IMR-90 (cell line): ENCODE measurements around the gene TOR4A. TPM values are rescaled to one million over a fixed set of nuclear protein-coding genes. Genes with fewer than 3 reads are reported as not detected.

Experiments
- ATAC-seq: fragments of 200-7000 bp; cut with Tn5 transposase; 2 replicates; pipeline ENCODE4 v1.9.1; 2020; ENCODE audit warnings: low read depth, mild to moderate bottlenecking, moderate library complexity
- BruUV-seq: library from RNA; stranded (reverse); fragments of 400-500 nt; replicated peaks from 2 replicates; lab custom pipeline; 2021; lab: Mats Ljungman, UMichigan
- CTCF ChIA-PET: fragments of 300-600 bp; formaldehyde crosslinking; extraction: SDS; loops from one replicate; lab custom pipeline; 2021; ENCODE audit warnings: antibody characterized with exemption; lab: Yijun Ruan, JAX
- POLR2A ChIA-PET: fragments of 300-600 bp; sonication (Branson Sonifier 250); formaldehyde crosslinking; loops from one replicate; lab custom pipeline; 2022; ENCODE audit warnings: antibody characterized with exemption; ENCODE audit not compliant: unreplicated experiment; lab: Charles Lee
- DNase-seq: peaks from one replicate; pipeline ENCODE4 v3.0.0; 2013
- H2AFZ ChIP-seq: replicated peaks from 2 replicates; pipeline ENCODE3; 2013; ENCODE audit warnings: low read length, mild to moderate bottlenecking; ENCODE audit not compliant: poor library complexity
- H2AK5ac ChIP-seq: 2 replicates; pipeline ENCODE4 v1.6.1; 2013; ENCODE audit warnings: low read depth, low read length, inconsistent platforms
- H2AK9ac ChIP-seq: replicated peaks from 2 replicates; pipeline ENCODE3; 2013; ENCODE audit warnings: mild to moderate bottlenecking, low read depth, low read length, moderate library complexity; ENCODE audit not compliant: poor library complexity
- H2BK120ac ChIP-seq: 2 replicates; pipeline ENCODE4 v1.6.1; 2013; ENCODE audit warnings: low read depth, low read length, inconsistent platforms
- H2BK15ac ChIP-seq: 3 replicates; pipeline ENCODE4 v1.6.1; 2013; ENCODE audit warnings: low read depth, low read length, inconsistent platforms
- H2BK20ac ChIP-seq: 2 replicates; pipeline ENCODE4 v1.6.1; 2013; ENCODE audit warnings: low read depth, mild to moderate bottlenecking, inconsistent platforms, low read length, moderate library complexity
- H2BK5ac ChIP-seq: 2 replicates; pipeline ENCODE4 v1.6.1; 2013; ENCODE audit warnings: mild to moderate bottlenecking, low read depth, low read length, inconsistent platforms; ENCODE audit not compliant: poor library complexity, severe bottlenecking
- H3K14ac ChIP-seq: replicated peaks from 2 replicates; pipeline ENCODE4 v1.6.1; 2013; ENCODE audit warnings: low read depth, low read length, inconsistent platforms
- H3K18ac ChIP-seq: 2 replicates; pipeline ENCODE4 v1.6.1; 2013; ENCODE audit warnings: low read depth, low read length, control low read depth
- H3K23ac ChIP-seq: 2 replicates; pipeline ENCODE4 v1.6.1; 2013; ENCODE audit warnings: low read depth, low read length, inconsistent platforms
- H3K27ac ChIP-seq: 2 replicates; pipeline ENCODE4 v1.5.1; 2013; ENCODE audit warnings: mild to moderate bottlenecking, control low read depth, low read length; ENCODE audit not compliant: insufficient read depth
- H3K27me3 ChIP-seq: 2 replicates; pipeline ENCODE4 v1.6.1; 2013; ENCODE audit warnings: low read length; ENCODE audit not compliant: control insufficient read depth, insufficient read depth
- H3K36me3 ChIP-seq: 2 replicates; pipeline ENCODE4 v1.6.1; 2013; ENCODE audit warnings: low read length, mixed read lengths; ENCODE audit not compliant: control insufficient read depth, insufficient read depth
- H3K4ac ChIP-seq: 2 replicates; pipeline ENCODE4 v1.6.1; 2013; ENCODE audit warnings: low read depth, low read length, inconsistent platforms
- H3K4me1 ChIP-seq: 2 replicates; pipeline ENCODE4 v1.6.1; 2013; ENCODE audit warnings: low read length, mixed read lengths; ENCODE audit not compliant: control insufficient read depth, insufficient read depth
- H3K4me2 ChIP-seq: 2 replicates; pipeline ENCODE4 v1.6.1; 2013; ENCODE audit warnings: low read depth, mild to moderate bottlenecking, control low read depth, low read length, moderate library complexity
- H3K4me3 ChIP-seq: 2 replicates; pipeline ENCODE4 v1.5.1; 2013; ENCODE audit warnings: low read depth, mild to moderate bottlenecking, control low read depth, low read length, moderate library complexity; ENCODE audit not compliant: insufficient read depth
- H3K56ac ChIP-seq: 2 replicates; pipeline ENCODE4 v1.6.1; 2013; ENCODE audit warnings: low read length, inconsistent platforms; ENCODE audit not compliant: insufficient read depth; ENCODE audit errors: extremely low read depth
- H3K79me1 ChIP-seq, 2 experiments: 2 replicates each; pipeline ENCODE4 v1.6.1; 2013; ENCODE audit warnings: low read length in 2 of 2, inconsistent platforms in 1 of 2, low read depth in 1 of 2
- H3K9ac ChIP-seq: 2 replicates; pipeline ENCODE4 v1.6.1; 2013; ENCODE audit warnings: low read depth, low read length, control low read depth
- H3K9me1 ChIP-seq: 2 replicates; pipeline ENCODE4 v1.6.1; 2013; ENCODE audit warnings: low read length, inconsistent platforms; ENCODE audit not compliant: insufficient read depth
- H3K9me3 ChIP-seq: 2 replicates; pipeline ENCODE4 v1.6.1; 2013; ENCODE audit warnings: low read length; ENCODE audit not compliant: control insufficient read depth, insufficient read depth
- H4K20me1 ChIP-seq: 2 replicates; pipeline ENCODE4 v1.6.1; 2013; ENCODE audit warnings: low read length, inconsistent platforms; ENCODE audit not compliant: insufficient read depth
- H4K5ac ChIP-seq: 2 replicates; pipeline ENCODE4 v1.6.1; 2013; ENCODE audit warnings: mild to moderate bottlenecking, low read depth, low read length, control low read depth
- H4K8ac ChIP-seq, 2 experiments: 2 replicates each; pipeline ENCODE4 v1.6.1; 2013; ENCODE audit warnings: low read depth in 2 of 2, low read length in 2 of 2, control low read depth in 1 of 2, inconsistent platforms in 1 of 2
- H4K91ac ChIP-seq: 2 replicates; pipeline ENCODE4 v1.6.1; 2013; ENCODE audit warnings: low read depth, low read length, inconsistent platforms; ENCODE audit not compliant: insufficient read depth
- NFE2L2 ChIP-seq: fragments of 150-350 bp; IDR thresholded peaks from 2 replicates; pipeline ENCODE4 v1.6.1; 2016; ENCODE audit warnings: low read depth, mild to moderate bottlenecking, low read length
- RAD21 ChIP-seq: IDR thresholded peaks from 2 replicates; pipeline ENCODE4 v1.6.1; 2012; ENCODE audit warnings: low read length, improper control_type of control experiment
- WGBS, 2 experiments: methylation state at CpG; one replicate each; pipeline versions ENCODE4 v1.1.5 to v1.1.7; 2013; ENCODE audit warnings: missing lambda C conversion rate in 2 of 2; ENCODE audit not compliant: insufficient read length in 1 of 2; ENCODE audit errors: extremely low coverage in 2 of 2; 5-methylcytosine and 5-hydroxymethylcytosine counted together
- dilution Hi-C: fragments of 300-500 bp; cut with HindIII; formaldehyde crosslinking; loops from one replicate; pipeline ENCODE4 v1.14.3; 2018; ENCODE audit warnings: low sequenced_read_pairs; ENCODE audit not compliant: unreplicated experiment
- in situ Hi-C: fragments of 300-500 bp; cut with MboI; formaldehyde crosslinking; loops from 3 replicates; pipeline ENCODE4 v1.14.3; 2019; ENCODE audit warnings: low sequenced_read_pairs, inconsistent platforms, mixed read lengths
- intact Hi-C: fragments of 100-400 bp; cut with micrococcal nuclease; formaldehyde crosslinking; loops from 2 replicates; pipeline ENCODE4 v1.10.0; 2022
- polyA plus RNA-seq, 3 experiments: library from polyadenylated mRNA; depleted of rRNA; stranded (reverse); fragments of >200 nt; gene quantifications; 2 replicates each; pipeline ENCODE4 v1.2.3, GENCODE V29; 2012; ENCODE audit warnings: low replicate concordance in 1 of 3
- total RNA-seq: library from RNA; depleted of rRNA; stranded (reverse); fragments of >200 nt; gene quantifications from 2 replicates; pipeline ENCODE4 v1.2.3, GENCODE V29; 2012

TOR4A gene
- total and polyA plus RNA-seq, 2 of the 4 experiments (the other 2 are of a cell fraction) = 9.7 to 22.9 TPM

GRCh38 chr9:137268538-137269201, 8.9 kb upstream of the TOR4A start:
- Histone ChIP-seq H4K8ac (peak overlapping the region; percentile 19 to 35; a peak in 3 of 4 replicates), H2AFZ (peak overlapping the region; percentile 44), H3K79me1 (peaks cover 13 to 65% of the 10 kb centered on the region in 2 experiments; a peak in 3 of 4 replicates), H3K4me2 (peak overlapping the region; percentile 5; the same call in 1 of the 2 replicates), H3K18ac (no peak overlapping the region), H2BK5ac (peak overlapping the region; percentile 9), H3K14ac (peak overlapping the region; percentile 55), H3K23ac (peak overlapping the region; percentile 59; the same call in 1 of the 2 replicates), H2AK5ac (peak overlapping the region; percentile 93), H4K91ac (no peak overlapping the region; the same call in 1 of the 2 replicates), H4K20me1 (peaks cover 30% of the 10 kb centered on the region), H2BK15ac (peak overlapping the region; percentile 27; the same call in 1 of the 3 replicates), H3K9me1 (peaks cover 14% of the 10 kb centered on the region), H3K4me3 (no peak overlapping the region), H3K36me3 (peaks cover 63% of the 10 kb centered on the region), H3K27ac (peak overlapping the region; percentile 36; the same call in 1 of the 2 replicates), H3K9me3 (no peaks in the 10 kb centered on the region), H4K5ac (no peak overlapping the region), H3K4me1 (peaks cover 12% of the 10 kb centered on the region), H3K56ac (no peak overlapping the region), H2BK120ac (peak overlapping the region; percentile 52), H2AK9ac (peak overlapping the region; percentile 62), H3K4ac (peak overlapping the region; percentile 68), H2BK20ac (peak overlapping the region; percentile 48; the same call in 1 of the 2 replicates), H3K9ac (no peak overlapping the region), H3K27me3 (no peaks in the 10 kb centered on the region)
- ATAC-seq (no peak; the same call in 1 of the 2 replicates), DNase-seq (no peak)
- TF ChIP-seq NFE2L2 (peak; percentile 74), RAD21 (no peak)
- WGBS, 2 experiments = 100% methylated on average over 2 of the region's 19 CpGs; no CpG with 5 or more reads in 1 of the 2 experiments
- intact Hi-C loops (no loop called here), dilution Hi-C loops (no loop called here), in situ Hi-C loops (no loop called here)
- POLR2A ChIA-PET = no interaction called here
- BruUV-seq = no TSS peak
- CTCF ChIA-PET = no interaction called here
